Hepatocyte (in vitro differentiated cells): ENCODE results near the gene ALAS2.

ENCODE experiments used
- EZH2 ChIP-seq: fragments of 200-600 bp; sonication (generic); IDR thresholded peaks from 2 replicates; pipeline ENCODE4 v1.6.1; 2016; ENCODE audit warnings: antibody characterized with exemption, mild to moderate bottlenecking, borderline replicate concordance
- EZH2phosphoT487 ChIP-seq: fragments of 200-600 bp; sonication (generic); IDR thresholded peaks from one replicate; pipeline ENCODE4 v1.6.1; 2018; ENCODE audit warnings: antibody characterized with exemption, mild to moderate bottlenecking, low read depth, moderate library complexity; ENCODE audit not compliant: unreplicated experiment, severe bottlenecking
- TF ChIP-seq, protein P1 (sequence below): fragments of 200-600 bp; sonication (generic); IDR thresholded peaks from 2 replicates; pipeline ENCODE4 v1.5.1; 2016; ENCODE audit warnings: antibody characterized with exemption, mild to moderate bottlenecking; ENCODE audit not compliant: poor library complexity

GRCh38 chrX:54999717-55000598, 30.8 kb downstream of the ALAS2 start, which contains the start of gene APEX2:
- TF ChIP-seq, protein P1, sequence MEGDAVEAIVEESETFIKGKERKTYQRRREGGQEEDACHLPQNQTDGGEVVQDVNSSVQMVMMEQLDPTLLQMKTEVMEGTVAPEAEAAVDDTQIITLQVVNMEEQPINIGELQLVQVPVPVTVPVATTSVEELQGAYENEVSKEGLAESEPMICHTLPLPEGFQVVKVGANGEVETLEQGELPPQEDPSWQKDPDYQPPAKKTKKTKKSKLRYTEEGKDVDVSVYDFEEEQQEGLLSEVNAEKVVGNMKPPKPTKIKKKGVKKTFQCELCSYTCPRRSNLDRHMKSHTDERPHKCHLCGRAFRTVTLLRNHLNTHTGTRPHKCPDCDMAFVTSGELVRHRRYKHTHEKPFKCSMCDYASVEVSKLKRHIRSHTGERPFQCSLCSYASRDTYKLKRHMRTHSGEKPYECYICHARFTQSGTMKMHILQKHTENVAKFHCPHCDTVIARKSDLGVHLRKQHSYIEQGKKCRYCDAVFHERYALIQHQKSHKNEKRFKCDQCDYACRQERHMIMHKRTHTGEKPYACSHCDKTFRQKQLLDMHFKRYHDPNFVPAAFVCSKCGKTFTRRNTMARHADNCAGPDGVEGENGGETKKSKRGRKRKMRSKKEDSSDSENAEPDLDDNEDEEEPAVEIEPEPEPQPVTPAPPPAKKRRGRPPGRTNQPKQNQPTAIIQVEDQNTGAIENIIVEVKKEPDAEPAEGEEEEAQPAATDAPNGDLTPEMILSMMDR, result no peak
- TF ChIP-seq EZH2phosphoT487 (no peak), EZH2 (no peak)
